Activated CD8-positive, alpha-beta memory T cell treated with anti-CD3 and anti-CD28 coated beads, Interleukin-2, amount 10 ng/mL, durations not matched to agents 7 days and 5 days (primary cell): ENCODE results near the gene PSMD12. TPM values are rescaled to one million over a fixed set of nuclear protein-coding genes. Genes with fewer than 3 reads are reported as not detected.
"Not testable (repeated sequence)": the region's sequence is repeated elsewhere in the genome, so short reads cannot be mapped to it uniquely, and the experiment has no call there.

Experiments
- ATAC-seq: fragments of 150-1000 bp; cut with Tn5 transposase; one replicate; pipeline ENCODE4 v1.10.0; 2021; ENCODE audit warnings: moderate library complexity
- CTCF ChIA-PET: fragments of 350-600 bp; sonication (Branson Sonifier 250); formaldehyde crosslinking; loops from one replicate; lab custom pipeline; 2021; ENCODE audit warnings: antibody characterized with exemption; lab: Charles Lee
- DNase-seq: peaks from one replicate; pipeline ENCODE4 v3.0.0-alpha.2; 2020
- H3K27ac Mint-ChIP-seq: one replicate; pipeline ENCODE4 v1.8.0; 2021; ENCODE audit warnings: mild to moderate bottlenecking, mixed read lengths
- H3K27me3 Mint-ChIP-seq: one replicate; pipeline ENCODE4 v1.8.0; 2021; ENCODE audit warnings: mixed read lengths
- H3K36me3 Mint-ChIP-seq: one replicate; pipeline ENCODE4 v1.8.0; 2021; ENCODE audit warnings: mild to moderate bottlenecking, mixed read lengths
- H3K4me1 Mint-ChIP-seq: one replicate; pipeline ENCODE4 v1.8.0; 2021; ENCODE audit warnings: mixed read lengths
- H3K4me3 Mint-ChIP-seq: one replicate; pipeline ENCODE4 v1.8.0; 2021; ENCODE audit warnings: mild to moderate bottlenecking, moderate library complexity, mixed read lengths
- H3K9me3 Mint-ChIP-seq: one replicate; pipeline ENCODE4 v1.8.0; 2022; ENCODE audit warnings: low read depth, mixed read lengths
- total RNA-seq, 2 experiments: library from RNA; stranded (reverse); gene quantifications; one replicate each; pipeline ENCODE4 v1.2.3, GENCODE V29; 2021

Gene PSMD12
- total RNA-seq: 10 to 100 TPM; 52.8 to 63.2 TPM

DNA sequence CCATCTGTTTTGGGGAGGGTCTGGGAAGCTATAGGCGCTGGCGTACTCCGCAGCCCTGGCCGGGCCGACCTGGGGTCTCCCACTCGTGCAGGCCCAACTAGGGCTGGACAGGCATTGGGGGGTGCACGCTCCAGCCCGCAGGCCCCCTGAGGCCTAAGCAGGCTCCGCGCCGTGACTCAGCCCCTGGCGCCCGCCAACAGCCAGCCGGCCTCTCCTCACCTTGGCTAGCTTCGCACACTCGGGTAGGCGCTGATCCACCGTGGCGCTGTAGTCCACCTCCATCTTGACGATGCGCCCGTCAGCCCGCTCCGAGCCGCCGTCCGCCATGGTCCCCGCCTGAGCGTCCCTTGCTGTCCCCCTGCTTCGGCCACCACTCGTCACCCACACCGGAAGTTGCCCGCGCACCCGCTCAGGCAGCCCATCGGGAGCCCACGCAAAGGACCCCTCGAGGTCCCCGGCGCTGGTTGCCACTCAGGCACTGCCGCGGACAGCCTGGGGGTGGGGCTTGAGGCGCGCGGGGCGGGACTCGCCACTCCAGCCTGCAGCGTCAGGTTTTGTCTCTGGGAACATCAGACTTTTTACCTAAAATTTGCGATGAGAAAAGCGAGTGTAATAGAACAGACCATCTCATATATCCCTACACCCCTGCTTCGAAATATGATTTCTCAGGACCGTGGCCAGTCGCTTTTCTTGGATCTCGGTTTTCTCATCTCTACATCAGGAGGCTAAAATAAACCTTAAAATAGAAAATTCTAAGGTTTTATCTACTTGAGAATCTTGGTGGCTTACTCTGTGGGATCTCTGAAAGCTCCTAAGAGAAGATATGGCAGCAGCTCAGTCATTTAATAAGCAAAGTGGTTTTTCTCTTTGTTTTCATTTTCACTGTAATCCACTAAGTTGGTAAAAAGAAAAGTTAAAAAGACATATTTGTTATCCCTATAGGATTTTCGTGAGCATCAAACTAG is at the start of gene PSMD12:
Gene PSMD12, minus strand, starts transcription at position 385 of the 965 bp plus-strand sequence. Its CDS starts 58 bp downstream, at position 327.
- H3K4me3 Mint-ChIP-seq: peak within 1 kb of the TSS; percentile 89
- no peaks in the 10 kb centered on the region for H3K27me3 Mint-ChIP-seq
- DNase-seq: peak; percentile 96
- H3K9me3 Mint-ChIP-seq: no peaks in the 10 kb centered on the region
- H3K27ac Mint-ChIP-seq: peak within 1 kb of the TSS; percentile 89
- peak; percentile 88 for ATAC-seq
- peaks cover 23% of the 10 kb centered on the region for H3K36me3 Mint-ChIP-seq
- CTCF ChIA-PET: interaction anchor here (0.7 to 6.8 kb wide), 7 partner anchors 8 to 237 kb away, joined by 3 to 47 read pairs (median 4); partner anchors contain the start of gene PITPNC1
- peaks cover 52% of the 10 kb centered on the region for H3K4me1 Mint-ChIP-seq

DNA sequence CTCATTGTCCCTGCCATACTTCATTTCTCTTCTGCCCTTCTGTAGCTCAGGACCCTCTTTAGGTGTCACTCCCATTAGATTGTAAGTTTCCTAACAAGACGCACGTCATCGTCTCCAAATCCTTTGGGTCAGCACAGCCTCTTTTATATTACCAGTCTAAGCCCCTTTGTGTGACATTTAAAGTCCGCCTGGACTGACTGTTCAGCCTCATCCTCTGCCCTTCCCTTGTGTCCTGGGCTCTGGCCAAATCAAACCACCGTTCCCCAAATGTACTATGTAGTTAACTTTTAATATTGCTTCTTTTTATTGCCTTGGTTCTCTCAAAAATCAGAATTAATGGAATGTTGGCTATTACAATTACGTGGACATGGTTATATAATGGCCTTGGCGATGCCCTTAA is 48.9 kb upstream of the PSMD12 start:
- DNase-seq (no peak), ATAC-seq (no peak)
- H3K27me3 Mint-ChIP-seq: no peaks in the 10 kb centered on the region
- H3K4me1 Mint-ChIP-seq: peaks cover 20% of the 10 kb centered on the region
- CTCF ChIA-PET: no interaction called here
- peaks cover 17% of the 10 kb centered on the region for H3K36me3 Mint-ChIP-seq
- no peaks in the 10 kb centered on the region for H3K9me3 Mint-ChIP-seq
- no peak overlapping the region for H3K27ac Mint-ChIP-seq
- H3K4me3 Mint-ChIP-seq: no peak overlapping the region

DNA sequence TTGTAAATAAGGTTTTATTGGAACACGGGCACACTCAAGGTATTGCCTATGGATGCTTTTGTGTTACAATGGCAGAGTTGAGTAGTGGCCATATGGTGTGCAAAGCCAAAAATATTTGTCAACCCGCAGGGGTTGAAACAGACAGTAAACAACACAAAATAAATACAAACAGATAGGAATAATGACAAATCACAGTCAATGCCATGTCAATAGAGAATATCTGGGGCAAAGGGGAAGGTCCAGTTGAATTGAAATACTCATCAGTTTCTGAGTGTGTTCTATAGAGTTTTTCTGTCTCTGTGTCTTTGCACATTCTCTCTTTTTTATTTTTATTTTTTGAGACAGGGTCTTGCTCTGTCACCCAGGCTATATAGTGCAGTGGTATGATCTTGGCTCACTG is 48.2 kb upstream of the PSMD12 start:
- CTCF ChIA-PET: no interaction called here
- H3K27ac Mint-ChIP-seq: no peak overlapping the region
- H3K27me3 Mint-ChIP-seq: no peaks in the 10 kb centered on the region
- no peak for DNase-seq
- H3K36me3 Mint-ChIP-seq: peaks cover 19% of the 10 kb centered on the region
- ATAC-seq: no peak
- no peaks in the 10 kb centered on the region for H3K9me3 Mint-ChIP-seq
- no peak overlapping the region for H3K4me3 Mint-ChIP-seq
- H3K4me1 Mint-ChIP-seq: peaks cover 16% of the 10 kb centered on the region

DNA sequence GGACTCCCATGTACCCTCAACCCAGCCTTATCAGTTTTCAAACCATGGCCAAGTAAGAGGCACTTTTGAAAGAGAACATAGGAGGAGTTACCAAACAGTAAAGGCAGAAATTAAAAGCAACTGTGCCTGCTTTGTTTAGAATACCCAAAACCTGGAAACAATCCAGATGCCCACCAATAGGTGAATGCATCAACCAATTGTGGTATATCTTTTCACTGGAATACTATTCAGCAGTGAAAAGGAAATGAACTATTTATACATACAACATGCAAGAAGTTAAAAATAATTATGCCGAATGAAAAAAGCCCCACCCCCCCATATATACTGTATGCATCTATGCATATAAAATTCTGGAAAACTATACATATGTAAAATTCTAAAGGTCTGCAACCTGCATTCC is 47.8 kb upstream of the PSMD12 start:
- H3K4me1 Mint-ChIP-seq: peaks cover 15% of the 10 kb centered on the region
- no peaks in the 10 kb centered on the region for H3K9me3 Mint-ChIP-seq
- peaks cover 21% of the 10 kb centered on the region for H3K36me3 Mint-ChIP-seq
- no peaks in the 10 kb centered on the region for H3K27me3 Mint-ChIP-seq
- DNase-seq (no peak), ATAC-seq (no peak)
- H3K4me3 Mint-ChIP-seq: no peak overlapping the region
- CTCF ChIA-PET: no interaction called here
- no peak overlapping the region for H3K27ac Mint-ChIP-seq

DNA sequence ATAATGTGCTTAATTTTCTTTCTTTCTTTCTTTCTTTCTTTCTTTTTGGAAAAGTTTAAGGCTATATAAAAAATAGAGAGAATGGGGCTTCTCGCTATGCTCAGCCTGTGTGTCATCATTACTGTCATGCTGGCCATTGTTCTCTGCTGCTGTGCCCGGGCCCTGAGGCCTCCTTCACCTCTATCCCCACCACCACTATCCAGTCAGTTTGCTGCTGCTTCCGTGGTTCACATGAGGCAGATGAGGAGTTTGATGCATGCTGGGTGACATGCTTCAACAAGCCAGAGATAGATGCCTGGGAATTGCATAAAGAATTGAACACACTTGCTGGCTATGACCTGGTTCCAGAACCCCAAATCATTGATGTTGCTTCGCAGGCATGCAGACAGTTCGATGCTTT is 47.0 kb upstream of the PSMD12 start:
- Mint-ChIP-seq H3K27ac (no peak overlapping the region), H3K4me3 (no peak overlapping the region), H3K9me3 (no peaks in the 10 kb centered on the region), H3K27me3 (no peaks in the 10 kb centered on the region), H3K36me3 (peaks cover 26% of the 10 kb centered on the region), H3K4me1 (peaks cover 15% of the 10 kb centered on the region)
- CTCF ChIA-PET: no interaction called here
- no peak for ATAC-seq
- DNase-seq: no peak

DNA sequence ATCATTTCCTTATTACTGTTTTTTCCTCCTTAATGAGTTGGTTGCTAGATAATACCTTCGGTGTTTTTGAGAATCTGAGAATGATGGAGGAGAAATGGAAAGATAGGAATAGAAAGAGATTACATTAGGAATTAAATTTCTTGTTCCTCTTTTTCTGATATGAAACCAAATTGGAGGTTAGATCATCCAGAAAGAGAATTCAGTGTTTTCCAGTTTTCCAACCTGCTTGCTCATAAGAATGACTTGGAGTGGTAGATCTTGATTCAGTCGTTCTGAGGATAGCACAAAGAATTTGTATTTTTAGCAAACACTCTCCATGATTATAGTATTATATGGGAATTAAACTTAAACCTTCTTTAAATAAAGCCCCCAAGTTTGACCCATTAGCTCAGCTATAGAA is 46.6 kb upstream of the PSMD12 start:
- Mint-ChIP-seq H3K27ac (no peak overlapping the region), H3K9me3 (no peaks in the 10 kb centered on the region), H3K4me3 (no peak overlapping the region), H3K27me3 (no peaks in the 10 kb centered on the region), H3K36me3 (peaks cover 25% of the 10 kb centered on the region), H3K4me1 (peaks cover 13% of the 10 kb centered on the region)
- no peak for ATAC-seq
- no peak for DNase-seq
- CTCF ChIA-PET: no interaction called here

DNA sequence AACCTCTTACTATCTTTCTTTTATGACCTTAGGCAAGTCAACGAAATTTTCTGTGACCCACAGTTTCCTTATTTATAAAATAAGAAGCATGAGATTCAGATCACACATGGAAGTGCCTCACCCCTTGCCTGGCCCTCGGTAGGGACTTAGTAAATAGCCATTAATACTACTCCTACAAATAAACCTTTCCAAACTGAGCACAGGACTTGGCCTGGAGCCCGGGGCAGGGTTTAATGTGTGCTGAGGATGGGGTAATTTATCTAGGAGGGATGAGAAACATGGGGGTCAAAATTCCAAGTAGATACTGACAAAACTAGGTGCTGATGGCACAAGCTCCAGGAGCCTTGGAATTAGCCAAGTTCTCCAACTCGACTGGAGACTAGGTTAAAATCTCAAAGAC is 45.7 kb upstream of the PSMD12 start:
- CTCF ChIA-PET: no interaction called here
- H3K36me3 Mint-ChIP-seq: peaks cover 27% of the 10 kb centered on the region
- DNase-seq (no peak), ATAC-seq (no peak)
- no peak overlapping the region for H3K27ac Mint-ChIP-seq
- no peak overlapping the region for H3K4me3 Mint-ChIP-seq
- H3K4me1 Mint-ChIP-seq: peaks cover 16% of the 10 kb centered on the region
- no peaks in the 10 kb centered on the region for H3K9me3 Mint-ChIP-seq
- no peaks in the 10 kb centered on the region for H3K27me3 Mint-ChIP-seq

DNA sequence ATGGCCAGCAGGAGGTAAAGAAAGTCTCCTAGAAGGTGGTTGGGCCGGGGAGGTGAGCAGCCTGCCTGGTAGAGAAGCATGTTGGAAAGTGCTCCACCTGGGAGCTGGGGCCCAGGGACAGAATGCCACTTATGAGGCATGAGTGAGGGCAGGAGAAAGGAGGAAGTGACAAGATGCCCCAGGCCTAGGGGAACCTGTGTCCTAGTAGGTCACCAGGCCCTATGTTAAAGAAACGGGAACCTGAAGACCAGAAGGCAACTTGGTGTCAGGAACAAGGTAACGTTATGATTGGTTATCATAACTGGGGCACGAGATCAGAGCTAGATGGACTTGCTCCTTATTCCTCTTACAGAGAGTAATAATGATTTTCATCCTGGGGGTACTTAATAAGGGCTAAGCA is 45.0 kb upstream of the PSMD12 start:
- no peaks in the 10 kb centered on the region for H3K9me3 Mint-ChIP-seq
- no peak for DNase-seq
- CTCF ChIA-PET: no interaction called here
- H3K4me1 Mint-ChIP-seq: peaks cover 19% of the 10 kb centered on the region
- H3K27ac Mint-ChIP-seq: no peak overlapping the region
- H3K4me3 Mint-ChIP-seq: no peak overlapping the region
- ATAC-seq: no peak
- H3K27me3 Mint-ChIP-seq: no peaks in the 10 kb centered on the region
- H3K36me3 Mint-ChIP-seq: peaks cover 30% of the 10 kb centered on the region

DNA sequence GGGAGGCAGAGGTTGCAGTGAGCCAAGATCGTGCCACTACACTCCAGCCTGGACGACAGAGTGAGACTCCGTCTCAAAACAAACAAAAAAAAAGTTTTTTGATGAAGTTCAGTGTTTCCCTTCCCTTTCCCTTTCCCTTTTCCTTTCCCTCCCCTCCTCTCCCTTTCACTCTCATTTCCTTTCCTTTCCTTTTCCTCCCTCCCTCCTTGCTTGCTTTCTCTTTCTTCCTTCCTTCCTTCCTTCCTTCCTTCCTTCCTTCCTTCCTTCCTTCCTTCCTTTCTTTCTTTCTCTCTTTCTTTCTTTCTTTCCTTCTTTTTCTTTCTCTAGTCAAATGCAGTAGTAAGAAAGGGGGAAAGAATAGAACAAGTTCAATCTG is 42.1 kb upstream of the PSMD12 start:
- not testable (repeated sequence) for H3K4me3 Mint-ChIP-seq, DNase-seq, H3K9me3 Mint-ChIP-seq, H3K27me3 Mint-ChIP-seq, H3K27ac Mint-ChIP-seq, ATAC-seq
- Mint-ChIP-seq H3K36me3 (peaks cover 24% of the 10 kb centered on the region), H3K4me1 (peaks cover 33% of the 10 kb centered on the region)
- CTCF ChIA-PET: interaction anchor here (0.6 to 0.9 kb wide), 2 partner anchors 19 to 21 kb away, joined by 3 read pairs; no protein-coding TSS in a partner anchor

DNA sequence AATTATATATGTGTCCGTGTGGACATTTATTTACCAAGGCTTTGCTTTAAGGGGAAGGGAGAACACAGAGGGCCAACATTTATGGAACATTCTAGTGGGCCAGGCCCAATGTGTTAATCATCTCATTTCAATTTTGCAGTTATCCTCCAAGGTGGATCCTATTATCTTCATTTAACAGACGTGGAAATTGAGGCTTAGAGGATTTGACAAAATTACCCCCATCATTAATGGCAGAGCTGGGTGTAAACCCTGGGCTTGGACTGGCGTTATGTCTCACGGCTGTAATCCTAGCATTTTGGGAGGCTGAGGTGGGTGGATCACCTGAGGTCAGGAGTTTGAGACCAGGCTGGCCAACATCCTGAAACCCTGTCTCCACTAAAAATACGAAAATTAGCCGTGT is 37.1 kb upstream of the PSMD12 start:
- ATAC-seq (no peak), DNase-seq (no peak)
- Mint-ChIP-seq H3K27me3 (no peaks in the 10 kb centered on the region), H3K4me3 (no peak overlapping the region), H3K4me1 (peaks cover 61% of the 10 kb centered on the region), H3K36me3 (peaks cover 17% of the 10 kb centered on the region), H3K9me3 (no peaks in the 10 kb centered on the region), H3K27ac (peak overlapping the region; percentile 95)
- CTCF ChIA-PET: no interaction called here

DNA sequence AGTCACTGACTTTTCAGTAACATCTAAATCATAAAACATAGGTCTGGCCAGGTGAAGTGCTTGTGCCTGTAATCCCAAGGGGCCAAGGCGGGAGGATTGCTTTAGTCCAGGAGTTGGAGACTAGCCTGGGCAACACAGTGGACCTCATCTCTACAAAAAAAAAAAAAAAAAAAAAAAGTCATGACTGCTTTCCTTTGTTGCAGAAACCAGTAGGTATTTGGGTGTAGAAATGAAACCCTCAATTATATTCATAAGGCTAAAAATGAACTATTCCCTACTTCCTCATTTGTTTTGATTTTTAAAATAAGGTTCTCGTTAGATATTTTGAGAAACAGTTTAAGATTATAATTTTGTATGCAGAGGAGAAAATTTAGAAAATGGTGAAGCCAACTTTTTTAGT is 36.7 kb upstream of the PSMD12 start:
- peaks cover 20% of the 10 kb centered on the region for H3K36me3 Mint-ChIP-seq
- H3K4me1 Mint-ChIP-seq: peaks cover 64% of the 10 kb centered on the region
- no peaks in the 10 kb centered on the region for H3K27me3 Mint-ChIP-seq
- no peaks in the 10 kb centered on the region for H3K9me3 Mint-ChIP-seq
- peak overlapping the region; percentile 95 for H3K27ac Mint-ChIP-seq
- ATAC-seq (no peak), DNase-seq (no peak)
- peak overlapping the region; percentile 63 for H3K4me3 Mint-ChIP-seq
- CTCF ChIA-PET: no interaction called here

DNA sequence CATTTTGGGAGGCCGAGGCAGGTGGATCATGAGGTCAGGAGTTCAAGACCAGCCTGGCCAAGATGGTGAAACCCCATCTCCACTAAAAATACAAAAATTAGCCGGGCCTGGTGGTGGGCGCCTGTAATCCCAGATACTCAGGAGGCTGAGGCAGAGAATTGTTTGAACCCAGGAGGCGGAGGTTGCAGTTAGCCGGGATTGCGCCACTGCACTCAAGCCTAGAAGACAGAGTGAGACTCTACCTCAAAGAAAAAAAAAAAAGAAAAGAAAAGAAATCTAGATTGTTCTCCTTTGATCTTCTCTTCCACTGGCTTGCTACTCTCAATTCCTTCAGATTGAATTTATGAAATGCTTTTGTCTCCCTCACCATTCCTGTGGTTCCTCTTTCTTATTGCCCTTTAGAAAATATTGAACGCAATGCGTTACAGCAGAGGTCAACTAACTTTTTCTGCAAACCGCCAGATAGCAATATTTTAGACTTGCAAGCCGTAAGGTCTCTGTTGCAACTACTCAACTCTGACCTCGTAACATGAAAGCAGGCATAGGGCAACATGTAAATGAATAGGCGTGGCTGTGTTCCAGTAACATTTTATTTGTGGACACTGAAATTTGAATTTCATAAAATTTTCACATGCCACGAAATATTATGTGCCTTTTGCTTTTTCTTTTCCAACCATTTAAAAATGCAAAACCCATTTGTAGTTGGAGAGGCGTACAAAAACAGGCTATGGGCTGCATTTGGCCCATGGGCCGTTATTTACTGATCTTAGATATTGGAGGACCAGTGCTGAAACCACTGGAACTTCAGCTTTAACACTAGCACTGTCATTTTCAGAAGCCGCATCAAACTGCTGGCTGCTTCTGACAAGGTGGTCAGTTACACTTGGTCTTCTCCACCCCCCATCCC is 35.5 kb upstream of the PSMD12 start:
- ATAC-seq (peak; percentile 68), DNase-seq (no peak)
- Mint-ChIP-seq H3K27me3 (no peaks in the 10 kb centered on the region), H3K9me3 (no peaks in the 10 kb centered on the region), H3K27ac (peak overlapping the region; percentile 95), H3K4me3 (peak overlapping the region; percentile 63), H3K4me1 (peaks cover 60% of the 10 kb centered on the region), H3K36me3 (peaks cover 24% of the 10 kb centered on the region)
- CTCF ChIA-PET: interaction anchor here (0.5 to 1.5 kb wide), 3 partner anchors 39 to 73 kb away, joined by 3 to 5 read pairs (median 3); no protein-coding TSS in a partner anchor

DNA sequence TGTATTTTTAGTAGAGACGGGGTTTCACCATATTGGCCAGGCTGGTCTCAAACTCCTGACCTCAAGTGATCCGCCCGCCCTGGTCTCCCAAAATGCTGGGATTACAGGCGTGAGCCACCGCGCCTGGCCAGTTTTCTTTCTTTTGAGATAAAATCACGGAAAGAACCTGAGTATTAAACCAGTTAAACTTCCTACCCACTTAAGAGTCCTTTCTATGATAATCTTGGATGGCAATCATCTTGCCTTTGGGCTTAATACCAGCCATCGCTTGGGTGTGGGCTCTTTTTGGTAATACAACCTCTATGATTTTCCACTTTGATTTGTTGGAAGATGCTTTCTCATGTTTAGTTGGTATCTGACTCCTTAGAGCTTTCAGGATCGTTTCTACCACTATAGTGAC is 34.7 kb upstream of the PSMD12 start:
- peaks cover 20% of the 10 kb centered on the region for H3K36me3 Mint-ChIP-seq
- peak overlapping the region; percentile 95 for H3K27ac Mint-ChIP-seq
- no peaks in the 10 kb centered on the region for H3K27me3 Mint-ChIP-seq
- no peak for ATAC-seq
- no peaks in the 10 kb centered on the region for H3K9me3 Mint-ChIP-seq
- H3K4me3 Mint-ChIP-seq: no peak overlapping the region
- CTCF ChIA-PET: interaction anchor here (0.5 to 1.5 kb wide), 3 partner anchors 40 to 74 kb away, joined by 3 to 5 read pairs (median 3); no protein-coding TSS in a partner anchor
- peaks cover 57% of the 10 kb centered on the region for H3K4me1 Mint-ChIP-seq
- DNase-seq: no peak
